ENCODE results near the gene LMOD3. TPM values are rescaled to one million over a fixed set of nuclear protein-coding genes. Genes with fewer than 3 reads are reported as not detected.

The LMOD3 gene
- total RNA-seq, 2 experiments from 2014 or later, result not detected

DNA sequence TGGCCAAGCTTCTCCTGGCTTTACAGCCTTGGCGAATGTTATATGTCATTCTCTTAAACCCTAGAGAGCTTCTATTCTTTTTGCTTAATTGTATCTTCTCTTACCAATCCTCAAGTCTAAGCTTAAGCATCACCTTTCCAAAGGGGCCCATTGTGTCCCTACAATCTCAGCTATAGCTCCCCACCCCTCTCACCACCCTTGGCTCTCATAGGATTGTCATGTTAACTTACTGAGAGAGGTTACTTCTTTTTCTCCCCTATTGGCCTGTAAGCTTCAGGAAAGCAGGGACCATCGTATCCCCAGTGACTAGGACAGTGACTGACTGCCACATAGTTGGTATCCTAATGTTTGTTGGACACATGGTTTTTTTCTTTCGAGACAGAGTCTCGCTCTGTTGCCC, 43.3 kb upstream of the LMOD3 start:
- H3K9me3 Mint-ChIP-seq, result no peaks in the 10 kb centered on the region
- no peak overlapping the region for H3K4me3 Mint-ChIP-seq
- DNase-seq, result no peak
- Histone ChIP-seq H3K9me3 (ENCODE audit: control insufficient read depth in 1 of 2, insufficient read depth in 1 of 2, low read length in 2 of 2) (no peaks in the 10 kb centered on the region), H3K27me3 (ENCODE audit: control insufficient read depth in 1 of 2, insufficient read depth in 2 of 2, low read length in 2 of 2) (no peaks in the 10 kb centered on the region), H3K4me1 (ENCODE audit: insufficient read depth, low read length) (no peaks in the 10 kb centered on the region), H3K4me3 (ENCODE audit: low read length) (no peak overlapping the region), H3K27ac (ENCODE audit: low read depth in 1 of 2, low read length in 2 of 2) (no peak overlapping the region), H3K36me3 (ENCODE audit: insufficient read depth, low read length) (peaks cover 5% of the 10 kb centered on the region)
- no peaks in the 10 kb centered on the region for H3K27me3 Mint-ChIP-seq
- intact Hi-C loops (cut with DNase I, micrococcal nuclease), result no loop called here
- H3K27ac Mint-ChIP-seq, result no peak overlapping the region
- no peaks in the 10 kb centered on the region for H3K4me1 Mint-ChIP-seq (ENCODE audit: low read depth)
- ATAC-seq (ENCODE audit: poor library complexity), result no peak
- CTCF ChIA-PET, result interaction anchor here (1.4 kb wide), 1 partner anchor 141 kb away, joined by 3 read pairs; no protein-coding TSS in a partner anchor
- no peak for TF ChIP-seq CTCF (IDR thresholded peaks at IDR 0.05)
- POLR2A ChIA-PET, result no interaction called here
- no peaks in the 10 kb centered on the region for H3K36me3 Mint-ChIP-seq (ENCODE audit: low read depth)

DNA sequence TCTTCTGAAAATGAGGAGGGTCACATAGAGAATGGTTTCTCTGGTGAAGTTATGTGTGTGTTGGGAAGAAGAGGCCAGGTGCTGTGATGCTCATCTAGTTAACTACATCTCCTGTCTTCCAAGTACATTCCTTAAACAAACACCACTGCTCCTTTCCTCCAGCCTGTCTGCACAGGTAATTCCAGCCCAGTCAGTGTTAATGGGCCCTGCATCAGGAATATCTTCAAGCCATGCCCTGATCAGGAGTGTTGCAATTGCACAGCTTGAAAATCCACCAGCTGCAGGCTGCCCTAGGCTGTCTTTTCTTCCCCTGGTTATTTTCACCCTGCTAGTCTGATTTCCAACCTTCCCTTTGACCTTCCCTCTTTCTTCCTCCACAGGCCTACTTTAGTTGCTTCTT, 41.9 kb upstream of the LMOD3 start:
- Mint-ChIP-seq H3K27ac (no peak overlapping the region), H3K9me3 (no peaks in the 10 kb centered on the region), H3K4me1 (ENCODE audit: low read depth) (no peaks in the 10 kb centered on the region), H3K4me3 (no peak overlapping the region), H3K27me3 (no peaks in the 10 kb centered on the region), H3K36me3 (ENCODE audit: low read depth) (no peaks in the 10 kb centered on the region)
- ATAC-seq (ENCODE audit: poor library complexity) (no peak), DNase-seq (no peak)
- no peak for TF ChIP-seq CTCF (IDR thresholded peaks at IDR 0.05)
- POLR2A ChIA-PET, result no interaction called here
- Histone ChIP-seq H3K4me1 (ENCODE audit: insufficient read depth, low read length) (no peaks in the 10 kb centered on the region), H3K4me3 (ENCODE audit: low read length) (no peak overlapping the region), H3K9me3 (ENCODE audit: control insufficient read depth in 1 of 2, insufficient read depth in 1 of 2, low read length in 2 of 2) (no peaks in the 10 kb centered on the region), H3K27me3 (ENCODE audit: control insufficient read depth in 1 of 2, insufficient read depth in 2 of 2, low read length in 2 of 2) (no peaks in the 10 kb centered on the region), H3K27ac (ENCODE audit: low read depth in 1 of 2, low read length in 2 of 2) (no peak overlapping the region), H3K36me3 (ENCODE audit: insufficient read depth, low read length) (no peaks in the 10 kb centered on the region)
- intact Hi-C loops (cut with DNase I, micrococcal nuclease), result loop anchor here (5.0 kb wide), 3 partner anchors 503 to 783 kb away; no protein-coding TSS in a partner anchor
- CTCF ChIA-PET, result no interaction called here

DNA sequence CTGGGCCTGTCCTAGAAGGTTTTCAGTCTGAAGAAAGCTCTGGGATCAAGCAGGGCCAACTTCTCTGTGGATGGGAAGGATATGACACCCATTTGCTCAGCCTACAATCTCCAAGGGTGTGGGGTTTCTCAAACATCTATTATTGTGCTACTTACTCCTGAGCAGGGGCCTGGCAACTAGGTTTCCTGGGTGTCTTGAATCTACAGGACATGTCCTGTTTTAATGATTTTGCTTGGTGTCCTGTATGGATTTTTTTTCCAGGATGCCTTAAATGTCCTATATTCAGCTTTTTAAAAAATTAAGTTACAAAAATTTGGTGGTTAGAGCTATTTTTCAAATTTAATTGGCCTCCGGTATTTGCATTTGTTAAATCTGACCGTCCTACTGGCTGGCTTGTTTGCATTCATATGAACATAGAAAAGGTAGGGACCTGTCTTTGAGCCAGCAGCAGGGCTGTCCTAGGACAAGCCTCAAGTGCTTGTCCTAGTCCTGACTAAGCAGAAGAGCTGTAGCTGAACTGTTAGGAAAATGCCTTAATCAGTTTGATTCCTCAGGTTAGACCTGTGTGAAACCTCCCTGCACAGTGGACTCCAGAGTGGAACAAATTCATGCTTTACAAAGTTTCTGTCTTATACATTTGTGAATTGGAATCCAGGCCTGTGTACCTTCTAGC, 40.0 kb upstream of the LMOD3 start:
- no peak for DNase-seq
- H3K27me3 Mint-ChIP-seq, result no peaks in the 10 kb centered on the region
- no peak overlapping the region for H3K27ac Mint-ChIP-seq
- intact Hi-C loops (cut with DNase I, micrococcal nuclease), result loop anchor here (2.0 to 5.0 kb wide), 4 partner anchors 248 to 785 kb away; no protein-coding TSS in a partner anchor
- POLR2A ChIA-PET, result interaction anchor here (2.4 kb wide), 1 partner anchor 144 kb away, joined by 8 read pairs; no protein-coding TSS in a partner anchor
- no peak for ATAC-seq (ENCODE audit: poor library complexity)
- Histone ChIP-seq H3K4me1 (ENCODE audit: insufficient read depth, low read length) (no peaks in the 10 kb centered on the region), H3K36me3 (ENCODE audit: insufficient read depth, low read length) (no peaks in the 10 kb centered on the region), H3K9me3 (ENCODE audit: control insufficient read depth in 1 of 2, insufficient read depth in 1 of 2, low read length in 2 of 2) (no peaks in the 10 kb centered on the region), H3K4me3 (ENCODE audit: low read length) (no peak overlapping the region), H3K27me3 (ENCODE audit: control insufficient read depth in 1 of 2, insufficient read depth in 2 of 2, low read length in 2 of 2) (no peaks in the 10 kb centered on the region), H3K27ac (ENCODE audit: low read depth in 1 of 2, low read length in 2 of 2) (no peak overlapping the region)
- no peaks in the 10 kb centered on the region for H3K4me1 Mint-ChIP-seq (ENCODE audit: low read depth)
- H3K4me3 Mint-ChIP-seq, result no peak overlapping the region
- TF ChIP-seq CTCF (IDR thresholded peaks at IDR 0.05), result no peak
- no peaks in the 10 kb centered on the region for H3K9me3 Mint-ChIP-seq
- CTCF ChIA-PET, result interaction anchor here (1.0 to 7.5 kb wide), 14 partner anchors 12 to 263 kb away, joined by 3 to 107 read pairs (median 5); no protein-coding TSS in a partner anchor
- no peaks in the 10 kb centered on the region for H3K36me3 Mint-ChIP-seq (ENCODE audit: low read depth)
